Natural killer cell (primary cell): ENCODE data around the gene FGD2. TPM values are rescaled to one million over a fixed set of nuclear protein-coding genes. Genes with fewer than 3 reads are reported as not detected.
A peak's percentile ranks its signal among the peaks of the same experiment; 100 is the strongest.

Experiments
- ATAC-seq, 3 donors: fragments of 150-1000 bp in 2 of 3; fragments of 200-7000 bp in 1 of 3; cut with Tn5 transposase; 1 replicate in 1 of 3; 2 replicates in 2 of 3; pipeline ENCODE4 v1.10.0; 2021; ENCODE audit warnings: mild to moderate bottlenecking in 2 of 3, moderate library complexity in 2 of 3
- DNase-seq, 2 donors: peaks; one replicate each; pipeline versions ENCODE4 v3.0.0 to v3.0.0-alpha.2; 2013 to 2021; ENCODE audit warnings: mixed read lengths in 1 of 2
- H3K27ac ChIP-seq: one replicate; pipeline ENCODE4 v1.5.1; 2013; ENCODE audit warnings: mild to moderate bottlenecking, low read length
- H3K27me3 ChIP-seq: one replicate; pipeline ENCODE4 v1.6.1; 2013; ENCODE audit warnings: low read length; ENCODE audit not compliant: control insufficient read depth, insufficient read depth
- H3K36me3 ChIP-seq: one replicate; pipeline ENCODE4 v1.6.1; 2013; ENCODE audit warnings: low read length; ENCODE audit not compliant: control insufficient read depth, insufficient read depth
- H3K4me1 ChIP-seq: one replicate; pipeline ENCODE4 v1.6.1; 2013; ENCODE audit warnings: low read length; ENCODE audit not compliant: control insufficient read depth, insufficient read depth
- H3K4me3 ChIP-seq: one replicate; pipeline ENCODE4 v1.5.1; 2013; ENCODE audit warnings: low read length
- H3K9me3 ChIP-seq: one replicate; pipeline ENCODE4 v1.6.1; 2013; ENCODE audit warnings: low read length; ENCODE audit not compliant: control insufficient read depth, insufficient read depth
- H3K27ac Mint-ChIP-seq, 2 donors: one replicate each; pipeline ENCODE4 v1.8.0; 2022; ENCODE audit warnings: mild to moderate bottlenecking in 2 of 2, mixed read lengths in 2 of 2, moderate library complexity in 1 of 2
- H3K27me3 Mint-ChIP-seq, 2 donors: one replicate each; pipeline ENCODE4 v1.8.0; 2022; ENCODE audit warnings: low read depth in 2 of 2, mixed read lengths in 2 of 2
- H3K36me3 Mint-ChIP-seq: one replicate; pipeline ENCODE4 v1.8.0; 2022; ENCODE audit warnings: mixed read lengths
- H3K4me1 Mint-ChIP-seq, 2 donors: one replicate each; pipeline ENCODE4 v1.8.0; 2022; ENCODE audit warnings: mixed read lengths in 2 of 2
- H3K4me3 Mint-ChIP-seq: one replicate; pipeline ENCODE4 v1.8.0; 2022; ENCODE audit warnings: mild to moderate bottlenecking, moderate library complexity, mixed read lengths
- H3K9me3 Mint-ChIP-seq, 2 donors: one replicate each; pipeline ENCODE4 v1.8.0; 2022; ENCODE audit warnings: mixed read lengths in 2 of 2
- WGBS: methylation state at CpG from one replicate; pipeline ENCODE4 v1.1.7; 2013; ENCODE audit warnings: missing lambda C conversion rate; ENCODE audit not compliant: insufficient coverage; 5-methylcytosine and 5-hydroxymethylcytosine counted together
- intact Hi-C: fragments of 100-400 bp; cut with micrococcal nuclease; formaldehyde crosslinking; loops from one replicate; pipeline ENCODE4 v1.14.2; 2022
- total RNA-seq, 4 donors: library from RNA; stranded (reverse); fragments of 120-200 nt in 1 of 4; gene quantifications; one replicate each; pipeline versions ENCODE4 v1.2.3 to v1.2.4, GENCODE V29; 2013 to 2022
- TF ChIP-seq, protein P1 (sequence below): fragments of 200-600 bp; IDR thresholded peaks from one replicate; pipeline ENCODE4 v1.8.0; 2022; ENCODE audit warnings: antibody characterized with exemption

The FGD2 gene, protein sequence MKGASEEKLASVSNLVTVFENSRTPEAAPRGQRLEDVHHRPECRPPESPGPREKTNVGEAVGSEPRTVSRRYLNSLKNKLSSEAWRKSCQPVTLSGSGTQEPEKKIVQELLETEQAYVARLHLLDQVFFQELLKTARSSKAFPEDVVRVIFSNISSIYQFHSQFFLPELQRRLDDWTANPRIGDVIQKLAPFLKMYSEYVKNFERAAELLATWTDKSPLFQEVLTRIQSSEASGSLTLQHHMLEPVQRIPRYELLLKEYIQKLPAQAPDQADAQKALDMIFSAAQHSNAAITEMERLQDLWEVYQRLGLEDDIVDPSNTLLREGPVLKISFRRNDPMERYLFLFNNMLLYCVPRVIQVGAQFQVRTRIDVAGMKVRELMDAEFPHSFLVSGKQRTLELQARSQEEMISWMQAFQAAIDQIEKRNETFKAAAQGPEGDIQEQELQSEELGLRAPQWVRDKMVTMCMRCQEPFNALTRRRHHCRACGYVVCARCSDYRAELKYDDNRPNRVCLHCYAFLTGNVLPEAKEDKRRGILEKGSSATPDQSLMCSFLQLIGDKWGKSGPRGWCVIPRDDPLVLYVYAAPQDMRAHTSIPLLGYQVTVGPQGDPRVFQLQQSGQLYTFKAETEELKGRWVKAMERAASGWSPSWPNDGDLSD
- total RNA-seq = 10 to 100 TPM in 2 of 3 donors, 1 to 10 TPM in 1; 6.3 to 22.3 (median 14.1) TPM
- 109 TPM for total RNA-seq (2013)

DNA sequence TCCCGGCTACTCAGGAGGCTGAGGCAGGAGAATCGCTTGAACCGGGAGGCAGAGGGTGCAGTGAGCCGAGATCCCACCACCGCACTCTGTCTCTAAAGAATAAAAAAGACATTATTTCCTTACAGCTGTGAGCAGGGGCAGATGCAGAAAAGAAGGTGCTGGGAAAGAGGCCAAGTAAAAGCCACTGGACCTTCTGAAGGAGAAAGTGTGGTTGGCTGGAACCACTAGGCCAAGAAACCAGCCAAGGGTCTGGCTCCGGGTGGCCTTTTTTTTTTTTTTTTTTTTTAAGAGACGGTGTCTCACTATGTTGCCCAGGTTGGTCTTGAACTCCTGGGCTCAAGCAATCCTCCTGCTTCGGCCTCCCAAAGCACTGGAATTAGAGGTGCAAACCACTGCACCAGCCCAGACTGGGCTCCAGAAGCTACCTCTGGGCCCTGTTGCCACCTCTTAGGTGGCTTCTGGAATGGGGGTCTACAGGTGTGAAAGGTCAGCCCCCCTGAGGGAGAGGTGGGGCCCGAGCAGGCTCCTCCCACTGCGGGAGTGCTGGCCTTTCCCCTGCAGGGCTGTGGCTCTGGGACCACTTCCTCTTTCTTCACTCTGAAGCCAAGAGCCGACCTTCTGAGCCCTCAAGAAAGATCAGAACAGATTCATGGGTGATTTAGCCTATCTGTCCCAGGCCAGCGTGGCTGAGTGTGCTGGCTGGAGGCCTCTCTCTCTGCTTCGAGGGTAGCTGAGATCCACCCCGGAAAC is at the start of gene FGD2:
Gene FGD2, plus strand, starts transcription at position 595 of the 750 bp plus-strand sequence. CDS start 163 bp downstream, outside the sequence.
- intact Hi-C loops = no loop called here
- peak within 1 kb of the TSS; percentile 69 for H3K27ac ChIP-seq
- H3K9me3 Mint-ChIP-seq = no peaks in the 10 kb centered on the region
- H3K27me3 ChIP-seq = no peaks in the 10 kb centered on the region
- H3K9me3 ChIP-seq = no peaks in the 10 kb centered on the region
- H3K36me3 ChIP-seq = peaks cover under 1% of the 10 kb centered on the region
- H3K4me1 Mint-ChIP-seq = peaks cover 22 to 28% of the 10 kb centered on the region in 2 donors
- peak within 1 kb of the TSS; percentile 56 to 68 for H3K27ac Mint-ChIP-seq
- peaks cover 45% of the 10 kb centered on the region for H3K4me1 ChIP-seq
- peak within 1 kb of the TSS; percentile 65 for H3K4me3 Mint-ChIP-seq
- TF ChIP-seq, protein P1, sequence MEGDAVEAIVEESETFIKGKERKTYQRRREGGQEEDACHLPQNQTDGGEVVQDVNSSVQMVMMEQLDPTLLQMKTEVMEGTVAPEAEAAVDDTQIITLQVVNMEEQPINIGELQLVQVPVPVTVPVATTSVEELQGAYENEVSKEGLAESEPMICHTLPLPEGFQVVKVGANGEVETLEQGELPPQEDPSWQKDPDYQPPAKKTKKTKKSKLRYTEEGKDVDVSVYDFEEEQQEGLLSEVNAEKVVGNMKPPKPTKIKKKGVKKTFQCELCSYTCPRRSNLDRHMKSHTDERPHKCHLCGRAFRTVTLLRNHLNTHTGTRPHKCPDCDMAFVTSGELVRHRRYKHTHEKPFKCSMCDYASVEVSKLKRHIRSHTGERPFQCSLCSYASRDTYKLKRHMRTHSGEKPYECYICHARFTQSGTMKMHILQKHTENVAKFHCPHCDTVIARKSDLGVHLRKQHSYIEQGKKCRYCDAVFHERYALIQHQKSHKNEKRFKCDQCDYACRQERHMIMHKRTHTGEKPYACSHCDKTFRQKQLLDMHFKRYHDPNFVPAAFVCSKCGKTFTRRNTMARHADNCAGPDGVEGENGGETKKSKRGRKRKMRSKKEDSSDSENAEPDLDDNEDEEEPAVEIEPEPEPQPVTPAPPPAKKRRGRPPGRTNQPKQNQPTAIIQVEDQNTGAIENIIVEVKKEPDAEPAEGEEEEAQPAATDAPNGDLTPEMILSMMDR = no peak
- ATAC-seq = peak; percentile 46 to 71 (median 66)
- no peaks in the 10 kb centered on the region for H3K36me3 Mint-ChIP-seq
- no peak for DNase-seq
- H3K4me3 ChIP-seq = peak within 1 kb of the TSS; percentile 60
- WGBS = 43% methylated on average over 14 of the region's 14 CpGs
- H3K27me3 Mint-ChIP-seq = no peaks in the 10 kb centered on the region

DNA sequence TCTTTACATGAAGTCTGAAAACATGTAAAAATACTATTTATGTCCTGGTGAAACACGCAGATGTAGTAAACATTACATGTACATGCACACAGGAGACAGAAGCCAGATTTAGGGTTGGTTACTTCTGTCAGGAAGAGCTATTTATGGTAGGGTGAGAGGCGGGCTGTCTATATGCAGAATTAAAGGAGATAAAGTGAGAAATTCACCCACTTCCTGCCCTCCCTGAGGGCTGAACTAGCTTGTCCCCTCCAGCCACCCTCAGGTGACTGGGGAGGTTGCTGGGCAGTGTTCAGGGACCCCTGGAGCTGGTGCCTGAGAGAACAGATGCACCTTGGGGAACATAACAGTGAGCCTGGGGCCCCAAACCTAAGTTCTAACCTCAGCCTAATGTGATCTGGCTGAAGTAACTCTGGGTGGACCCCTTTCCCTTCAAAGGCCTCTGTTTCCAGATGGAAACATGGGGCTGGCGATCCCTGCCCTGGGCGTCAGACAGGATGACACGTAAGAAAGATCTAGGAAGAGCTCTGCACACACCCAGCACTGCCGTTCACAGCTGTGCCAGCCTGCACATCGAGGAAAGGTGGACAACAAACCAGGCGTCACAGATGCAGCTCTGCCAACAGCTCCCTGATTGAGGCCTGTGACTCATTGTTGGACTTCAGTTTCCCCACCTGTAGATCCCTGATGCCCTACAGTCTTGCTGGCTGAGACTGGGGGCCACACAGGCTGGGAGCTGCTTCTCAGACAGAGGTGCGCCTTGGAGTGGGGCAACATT is 49.6 kb upstream of the FGD2 start:
- TF ChIP-seq, protein P1 = no peak
- Histone ChIP-seq H3K4me1 (peaks cover 31% of the 10 kb centered on the region), H3K4me3 (no peak overlapping the region), H3K27ac (no peak overlapping the region), H3K9me3 (no peaks in the 10 kb centered on the region), H3K27me3 (no peaks in the 10 kb centered on the region), H3K36me3 (no peaks in the 10 kb centered on the region)
- peak in 1 of 2 donors; percentile 31 for DNase-seq
- Mint-ChIP-seq H3K9me3 (no peaks in the 10 kb centered on the region), H3K27me3 (peaks cover 33 to 59% of the 10 kb centered on the region in 2 donors), H3K4me3 (peak overlapping the region; percentile 65), H3K4me1 (peaks cover 29 to 38% of the 10 kb centered on the region in 2 donors), H3K36me3 (no peaks in the 10 kb centered on the region), H3K27ac (peak overlapping the region in 1 of 2 donors; percentile 60)
- ATAC-seq = peak in 1 of 3 donors; percentile 54
- 62% methylated on average over 8 of the region's 9 CpGs for WGBS
- intact Hi-C loops = no loop called here

DNA sequence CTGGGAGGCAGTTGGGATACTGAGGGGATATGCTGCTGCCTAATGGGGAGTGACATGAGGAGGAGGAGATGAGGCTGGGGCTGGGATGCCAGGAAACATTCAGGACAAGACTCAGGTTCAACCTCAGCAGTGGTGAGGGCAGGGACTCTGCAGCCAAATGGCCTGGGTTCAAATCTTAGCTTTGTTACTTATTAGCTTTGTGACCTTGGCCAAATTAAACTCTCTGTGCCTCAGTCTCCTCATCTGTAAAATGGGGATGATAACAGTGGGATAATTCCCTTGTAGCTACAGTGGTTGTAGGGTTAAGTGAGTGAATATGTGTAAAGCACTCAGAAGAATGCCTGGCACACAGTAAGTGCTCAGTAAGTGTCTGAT is 49.0 kb upstream of the FGD2 start:
- H3K4me3 ChIP-seq = no peak overlapping the region
- intact Hi-C loops = no loop called here
- no peaks in the 10 kb centered on the region for H3K9me3 ChIP-seq
- peaks cover 30 to 61% of the 10 kb centered on the region in 2 donors for H3K27me3 Mint-ChIP-seq
- H3K4me3 Mint-ChIP-seq = no peak overlapping the region
- no peaks in the 10 kb centered on the region for H3K36me3 Mint-ChIP-seq
- peaks cover 29 to 38% of the 10 kb centered on the region in 2 donors for H3K4me1 Mint-ChIP-seq
- no peak overlapping the region for H3K27ac Mint-ChIP-seq
- ATAC-seq (no peak), DNase-seq (no peak)
- TF ChIP-seq, protein P1 = no peak
- H3K4me1 ChIP-seq = peaks cover 31% of the 10 kb centered on the region
- no peaks in the 10 kb centered on the region for H3K27me3 ChIP-seq
- H3K36me3 ChIP-seq = no peaks in the 10 kb centered on the region
- H3K27ac ChIP-seq = no peak overlapping the region
- no peaks in the 10 kb centered on the region for H3K9me3 Mint-ChIP-seq
